ENCODE results near the gene FNIP1.
"Not testable (repeated sequence)": the region's sequence is repeated elsewhere in the genome, so short reads cannot be mapped to it uniquely, and the experiment has no call there.

Gene FNIP1

DNA sequence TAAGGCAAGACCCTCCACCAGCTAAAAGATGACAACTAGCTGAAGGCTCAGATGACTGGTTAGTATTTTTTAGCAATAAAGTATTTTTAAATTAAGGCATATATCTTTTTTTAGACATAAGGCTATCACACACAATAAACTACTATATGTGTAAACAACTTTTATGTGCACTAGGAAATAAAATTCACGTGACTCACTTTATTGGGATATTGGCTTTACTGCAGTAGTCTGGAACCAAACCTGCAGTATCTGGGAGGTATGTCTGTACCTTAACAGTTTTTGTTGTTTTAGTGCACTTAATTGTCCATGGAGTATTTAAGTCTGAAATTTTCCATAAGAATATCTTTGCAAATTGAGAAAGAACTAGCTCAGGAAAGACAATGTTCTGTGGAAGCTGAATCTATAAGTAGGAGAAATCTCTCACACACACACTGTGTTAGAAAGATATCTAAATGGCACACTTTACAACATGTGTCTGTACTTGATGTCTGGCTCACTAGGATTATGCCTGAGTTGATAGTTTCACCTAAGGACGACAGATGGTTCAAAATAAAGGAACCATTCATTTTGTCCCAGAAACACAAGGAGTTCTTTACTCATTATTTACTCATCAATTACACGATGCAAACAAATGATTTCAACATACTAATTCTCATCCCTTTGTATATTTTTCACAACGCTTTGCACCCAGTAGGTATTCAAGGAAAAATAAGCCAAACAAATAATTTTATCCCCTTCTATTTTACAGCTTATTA is 166.4 kb downstream of the FNIP1 start:
- ChIA-PET CTCF (interaction anchor here (1.0 kb wide), 1 partner anchor 378 kb away, joined by 3 read pairs; no protein-coding TSS in a partner anchor), POLR2A (no interaction called here)
- no peak for DNase-seq (ENCODE audit: extremely low spot score)
- no peak for TF ChIP-seq FOXK2 (IDR thresholded peaks at IDR 0.05)
- no peak for TF ChIP-seq CTBP1 (IDR thresholded peaks at IDR 0.05; ENCODE audit: borderline replicate concordance)
- TF ChIP-seq LEF1 (IDR thresholded peaks at IDR 0.05; ENCODE audit: borderline replicate concordance), result no peak
- TF ChIP-seq SUZ12 (IDR thresholded peaks at IDR 0.05), result no peak
- TF ChIP-seq TARDBP (IDR thresholded peaks at IDR 0.05), result no peak
- TF ChIP-seq ARNT (IDR thresholded peaks at IDR 0.05), result no peak
- TF ChIP-seq ELF4 (IDR thresholded peaks at IDR 0.05), result no peak
- no peak for TF ChIP-seq FOXM1 (IDR thresholded peaks at IDR 0.05; ENCODE audit: borderline replicate concordance)
- no peak for TF ChIP-seq FOXA1 (IDR thresholded peaks at IDR 0.05)

- ChIA-PET POLR2A (interaction anchor here (0.8 kb wide), 1 partner anchor 9 kb away, joined by 4 read pairs; no protein-coding TSS in a partner anchor), CTCF (no interaction called here)
- DNase-seq (ENCODE audit: extremely low spot score), result no peak
Observed at GRCh38 chr5:131628990-131629389, 167.8 kb downstream of the FNIP1 start.

DNA sequence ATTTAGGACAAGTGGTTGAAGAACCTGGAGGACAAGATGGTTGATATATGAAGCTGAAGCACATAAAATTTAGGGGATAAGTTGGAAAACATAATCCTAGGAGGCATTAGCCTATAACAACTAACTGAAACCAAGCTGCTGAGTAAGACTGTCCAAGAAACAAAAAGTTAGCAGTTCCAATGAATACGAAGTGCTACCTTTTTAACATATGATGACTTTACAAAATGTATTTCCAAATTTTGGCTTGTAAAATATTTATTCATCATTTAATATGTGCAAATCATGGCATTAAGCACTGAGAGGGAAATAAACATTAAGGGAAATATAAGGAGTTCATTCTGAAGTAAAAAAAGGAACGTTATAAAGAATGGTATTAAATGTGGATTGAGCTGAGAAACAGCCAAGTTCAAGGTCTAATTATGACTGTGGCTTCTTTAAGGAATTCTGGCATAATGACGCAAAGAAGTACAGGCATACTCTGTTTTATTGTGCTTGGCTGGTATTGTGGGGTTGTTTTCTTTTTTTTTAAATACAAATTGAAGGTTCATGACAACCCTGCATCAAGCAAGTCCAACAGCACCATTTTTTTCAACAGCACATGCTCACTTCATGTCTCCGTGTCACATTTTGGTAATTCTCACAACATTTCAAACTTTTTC is 169.5 kb downstream of the FNIP1 start:
- TF ChIP-seq TARDBP (IDR thresholded peaks at IDR 0.05) (no peak), ARNT (IDR thresholded peaks at IDR 0.05) (no peak), ELF4 (IDR thresholded peaks at IDR 0.05) (no peak), FOXK2 (IDR thresholded peaks at IDR 0.05) (no peak), L3MBTL2 (conservative IDR thresholded peaks at IDR 0.05) (no peak), FOXM1 (IDR thresholded peaks at IDR 0.05; ENCODE audit: borderline replicate concordance) (no peak), LEF1 (IDR thresholded peaks at IDR 0.05; ENCODE audit: borderline replicate concordance) (no peak), BHLHE40 (IDR thresholded peaks at IDR 0.05; ENCODE audit: borderline replicate concordance) (no peak), CTBP1 (IDR thresholded peaks at IDR 0.05; ENCODE audit: borderline replicate concordance) (no peak), SP1 (IDR thresholded peaks at IDR 0.05) (no peak), FOXA1 (IDR thresholded peaks at IDR 0.05) (no peak), ZNF384 (IDR thresholded peaks at IDR 0.05) (no peak), NFRKB (IDR thresholded peaks at IDR 0.05) (no peak)
- TF ChIP-seq, protein P1, sequence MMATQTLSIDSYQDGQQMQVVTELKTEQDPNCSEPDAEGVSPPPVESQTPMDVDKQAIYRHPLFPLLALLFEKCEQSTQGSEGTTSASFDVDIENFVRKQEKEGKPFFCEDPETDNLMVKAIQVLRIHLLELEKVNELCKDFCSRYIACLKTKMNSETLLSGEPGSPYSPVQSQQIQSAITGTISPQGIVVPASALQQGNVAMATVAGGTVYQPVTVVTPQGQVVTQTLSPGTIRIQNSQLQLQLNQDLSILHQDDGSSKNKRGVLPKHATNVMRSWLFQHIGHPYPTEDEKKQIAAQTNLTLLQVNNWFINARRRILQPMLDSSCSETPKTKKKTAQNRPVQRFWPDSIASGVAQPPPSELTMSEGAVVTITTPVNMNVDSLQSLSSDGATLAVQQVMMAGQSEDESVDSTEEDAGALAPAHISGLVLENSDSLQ (IDR thresholded peaks at IDR 0.05), result no peak
- DNase-seq (ENCODE audit: extremely low spot score), result no peak
- POLR2A ChIA-PET, result no interaction called here
- CTCF ChIA-PET, result interaction anchor here (0.8 kb wide), 1 partner anchor 38 kb away, joined by 3 read pairs; no protein-coding TSS in a partner anchor

More at GRCh38 chr5:131628990-131629389, 167.8 kb downstream of the FNIP1 start:
- no peak for TF ChIP-seq FOXM1 (IDR thresholded peaks at IDR 0.05; ENCODE audit: borderline replicate concordance)
- TF ChIP-seq BHLHE40 (IDR thresholded peaks at IDR 0.05; ENCODE audit: borderline replicate concordance), result no peak

DNA sequence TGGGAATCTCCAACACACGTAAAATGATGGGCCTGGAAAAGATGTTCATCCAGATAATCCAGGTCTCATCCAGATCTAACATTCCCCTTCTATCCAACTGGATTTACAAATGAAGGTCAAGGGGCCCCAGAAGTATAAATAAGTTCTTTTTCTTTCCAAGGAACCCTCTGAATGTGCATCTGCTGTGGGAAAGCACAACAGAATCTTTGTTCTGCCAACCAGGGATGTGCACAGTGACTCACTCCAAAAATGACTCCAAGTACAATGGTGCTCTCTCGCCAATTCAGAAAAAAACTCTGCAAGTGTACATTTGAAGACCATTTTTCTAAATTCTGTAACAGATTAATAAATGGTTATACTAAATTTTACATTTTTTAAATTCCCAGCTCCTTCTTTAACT is 174.2 kb downstream of the FNIP1 start:
- TF ChIP-seq CTBP1 (IDR thresholded peaks at IDR 0.05; ENCODE audit: borderline replicate concordance) (no peak), ELF4 (IDR thresholded peaks at IDR 0.05) (no peak), LEF1 (IDR thresholded peaks at IDR 0.05; ENCODE audit: borderline replicate concordance) (no peak), SUZ12 (IDR thresholded peaks at IDR 0.05) (no peak), TARDBP (IDR thresholded peaks at IDR 0.05) (no peak), HDGF (IDR thresholded peaks at IDR 0.05; ENCODE audit: borderline replicate concordance) (no peak)
- TF ChIP-seq, protein P1 (IDR thresholded peaks at IDR 0.05), result no peak
- no peak for DNase-seq (ENCODE audit: extremely low spot score)
- ChIA-PET POLR2A (no interaction called here), CTCF (no interaction called here)

DNA sequence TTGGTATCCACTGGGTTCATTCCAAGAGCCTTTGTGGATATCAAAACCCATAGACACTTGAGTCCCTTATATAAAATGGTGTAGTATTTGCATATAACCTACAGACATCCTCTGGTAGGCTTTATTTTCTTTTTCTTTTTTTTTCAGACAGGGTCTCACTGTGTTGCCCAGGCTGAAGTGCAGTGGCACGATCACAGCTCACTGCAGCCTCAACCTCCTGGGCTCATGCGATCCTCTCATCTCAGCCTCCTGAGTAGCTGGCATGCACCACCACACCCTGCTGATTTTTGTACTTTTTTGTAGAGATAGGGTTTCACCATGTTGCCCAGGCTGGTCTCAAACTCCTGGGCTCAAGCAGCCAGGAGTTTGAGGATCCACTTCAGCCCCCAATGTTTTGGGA is 175.7 kb downstream of the FNIP1 start:
- CTCF ChIA-PET; POLR2A ChIA-PET; DNase-seq (ENCODE audit: extremely low spot score): not testable (repeated sequence)

- no peak for DNase-seq (ENCODE audit: extremely low spot score)
- CTCF ChIA-PET, result no interaction called here
- POLR2A ChIA-PET, result no interaction called here
- TF ChIP-seq ZNF384 (IDR thresholded peaks at IDR 0.05) (no peak), TARDBP (IDR thresholded peaks at IDR 0.05) (no peak), HDGF (IDR thresholded peaks at IDR 0.05; ENCODE audit: borderline replicate concordance) (no peak), ELF4 (IDR thresholded peaks at IDR 0.05) (no peak), BHLHE40 (IDR thresholded peaks at IDR 0.05; ENCODE audit: borderline replicate concordance) (no peak), NFRKB (IDR thresholded peaks at IDR 0.05) (no peak), SUZ12 (IDR thresholded peaks at IDR 0.05) (no peak), SP1 (IDR thresholded peaks at IDR 0.05) (no peak), L3MBTL2 (conservative IDR thresholded peaks at IDR 0.05) (no peak), CTBP1 (IDR thresholded peaks at IDR 0.05; ENCODE audit: borderline replicate concordance) (no peak), FOXM1 (IDR thresholded peaks at IDR 0.05; ENCODE audit: borderline replicate concordance) (no peak), FOXA1 (IDR thresholded peaks at IDR 0.05) (no peak), ARNT (IDR thresholded peaks at IDR 0.05) (no peak), LEF1 (IDR thresholded peaks at IDR 0.05; ENCODE audit: borderline replicate concordance) (no peak), FOXK2 (IDR thresholded peaks at IDR 0.05) (no peak)
- TF ChIP-seq, protein P1 (IDR thresholded peaks at IDR 0.05), result no peak
Observed at GRCh38 chr5:131619102-131619501, 177.7 kb downstream of the FNIP1 start.

Data from HEK293T (cell line).